Measurements from ENCODE around the gene TEX2. TPM values are rescaled to one million over a fixed set of nuclear protein-coding genes. Genes with fewer than 3 reads are reported as not detected.
A peak's percentile ranks its signal among the peaks of the same experiment; 100 is the strongest.

The TEX2 gene
- total and polyA plus RNA-seq, 5 donors from 2014 or later, result 6.0 to 9.3 (median 6.1) TPM

GRCh38 chr17:64115822-64116534, 147.1 kb downstream of the TEX2 start:
- no peak overlapping the region for H3K27ac ChIP-seq (ENCODE audit: insufficient read depth, low read length, poor library complexity, severe bottlenecking)
- H3K36me3 Mint-ChIP-seq, result peaks cover 21% of the 10 kb centered on the region
- H3K9me3 ChIP-seq (ENCODE audit: control insufficient read depth in 2 of 2, low read length in 2 of 2), result no peaks in the 10 kb centered on the region
- H3K9me3 Mint-ChIP-seq, result no peaks in the 10 kb centered on the region
- H3K27me3 ChIP-seq (ENCODE audit: control insufficient read depth, insufficient read depth, low read length), result no peaks in the 10 kb centered on the region
- peak overlapping the region in 1 of 3 donors; percentile 83 for H3K27ac Mint-ChIP-seq
- peak overlapping the region; percentile 52 for H3K4me3 ChIP-seq (ENCODE audit: low read depth, low read length)
- no peaks in the 10 kb centered on the region for H3K27me3 Mint-ChIP-seq
- no peaks in the 10 kb centered on the region for H3K36me3 ChIP-seq (ENCODE audit: control insufficient read depth, insufficient read depth, low read length)
- no peak for ATAC-seq (ENCODE audit: low read depth in 2 of 2)
- H3K4me1 Mint-ChIP-seq, result peaks cover 27 to 58% (median 43%) of the 10 kb centered on the region in 4 donors
- DNase-seq, result peak in 1 of 3 donors; percentile 44
- H3K4me3 Mint-ChIP-seq, result peak overlapping the region in 2 of 4 donors; percentile 24 to 36
- peaks cover 23% of the 10 kb centered on the region for H3K4me1 ChIP-seq (ENCODE audit: control insufficient read depth, insufficient read depth, low read length, poor library complexity, severe bottlenecking)

- Mint-ChIP-seq H3K9me3 (no peaks in the 10 kb centered on the region), H3K4me1 (peaks cover 19 to 57% (median 42%) of the 10 kb centered on the region in 4 donors), H3K36me3 (peaks cover 21% of the 10 kb centered on the region), H3K27me3 (no peaks in the 10 kb centered on the region), H3K4me3 (peak overlapping the region in 1 of 4 donors; percentile 8), H3K27ac (peak overlapping the region in 2 of 3 donors; percentile 11 to 20)
- Histone ChIP-seq H3K27ac (ENCODE audit: insufficient read depth, low read length, poor library complexity, severe bottlenecking) (no peak overlapping the region), H3K9me3 (ENCODE audit: control insufficient read depth in 2 of 2, low read length in 2 of 2) (no peaks in the 10 kb centered on the region), H3K27me3 (ENCODE audit: control insufficient read depth, insufficient read depth, low read length) (no peaks in the 10 kb centered on the region), H3K36me3 (ENCODE audit: control insufficient read depth, insufficient read depth, low read length) (no peaks in the 10 kb centered on the region), H3K4me3 (ENCODE audit: low read depth, low read length) (no peak overlapping the region), H3K4me1 (ENCODE audit: control insufficient read depth, insufficient read depth, low read length, poor library complexity, severe bottlenecking) (peaks cover 20% of the 10 kb centered on the region)
- DNase-seq (no peak), ATAC-seq (ENCODE audit: low read depth in 2 of 2) (no peak)
Observed at GRCh38 chr17:64115043-64115698, 147.9 kb downstream of the TEX2 start.

GRCh38 chr17:64113006-64113405, 150.1 kb downstream of the TEX2 start:
- H3K4me3 Mint-ChIP-seq, result no peak overlapping the region
- ATAC-seq (ENCODE audit: low read depth in 2 of 2), result no peak
- H3K27ac Mint-ChIP-seq, result peak overlapping the region in 2 of 3 donors; percentile 59 to 64

GRCh38 chr17:64111831-64112230, 151.2 kb downstream of the TEX2 start:
- H3K9me3 ChIP-seq (ENCODE audit: control insufficient read depth in 2 of 2, low read length in 2 of 2), result no peaks in the 10 kb centered on the region
- no peaks in the 10 kb centered on the region for H3K27me3 ChIP-seq (ENCODE audit: control insufficient read depth, insufficient read depth, low read length)
- H3K36me3 Mint-ChIP-seq, result peaks cover 21% of the 10 kb centered on the region
- H3K4me3 Mint-ChIP-seq, result no peak overlapping the region
- H3K4me1 Mint-ChIP-seq, result peaks cover 24 to 64% (median 47%) of the 10 kb centered on the region in 4 donors
- H3K36me3 ChIP-seq (ENCODE audit: control insufficient read depth, insufficient read depth, low read length), result no peaks in the 10 kb centered on the region
- no peaks in the 10 kb centered on the region for H3K27me3 Mint-ChIP-seq
- H3K27ac ChIP-seq (ENCODE audit: insufficient read depth, low read length, poor library complexity, severe bottlenecking), result no peak overlapping the region
- no peak for DNase-seq
- H3K27ac Mint-ChIP-seq, result no peak overlapping the region
- no peaks in the 10 kb centered on the region for H3K9me3 Mint-ChIP-seq
- no peak for ATAC-seq (ENCODE audit: low read depth in 2 of 2)
- no peak overlapping the region for H3K4me3 ChIP-seq (ENCODE audit: low read depth, low read length)
- peaks cover 27% of the 10 kb centered on the region for H3K4me1 ChIP-seq (ENCODE audit: control insufficient read depth, insufficient read depth, low read length, poor library complexity, severe bottlenecking)

More at GRCh38 chr17:64113006-64113405, 150.1 kb downstream of the TEX2 start:
- peaks cover 25% of the 10 kb centered on the region for H3K36me3 Mint-ChIP-seq
- no peak for DNase-seq
- H3K4me1 ChIP-seq (ENCODE audit: control insufficient read depth, insufficient read depth, low read length, poor library complexity, severe bottlenecking), result peaks cover 17% of the 10 kb centered on the region
- no peak overlapping the region for H3K4me3 ChIP-seq (ENCODE audit: low read depth, low read length)
- H3K4me1 Mint-ChIP-seq, result peaks cover 28 to 62% (median 43%) of the 10 kb centered on the region in 4 donors
- H3K27ac ChIP-seq (ENCODE audit: insufficient read depth, low read length, poor library complexity, severe bottlenecking), result no peak overlapping the region
- H3K36me3 ChIP-seq (ENCODE audit: control insufficient read depth, insufficient read depth, low read length), result no peaks in the 10 kb centered on the region
- H3K9me3 ChIP-seq (ENCODE audit: control insufficient read depth in 2 of 2, low read length in 2 of 2), result no peaks in the 10 kb centered on the region
- H3K27me3 Mint-ChIP-seq, result no peaks in the 10 kb centered on the region
- no peaks in the 10 kb centered on the region for H3K27me3 ChIP-seq (ENCODE audit: control insufficient read depth, insufficient read depth, low read length)
- H3K9me3 Mint-ChIP-seq, result no peaks in the 10 kb centered on the region

GRCh38 chr17:64110379-64111152, 152.5 kb downstream of the TEX2 start:
- no peak overlapping the region for H3K4me3 ChIP-seq (ENCODE audit: low read depth, low read length)
- H3K36me3 Mint-ChIP-seq, result peaks cover 16% of the 10 kb centered on the region
- peaks cover 27% of the 10 kb centered on the region for H3K4me1 ChIP-seq (ENCODE audit: control insufficient read depth, insufficient read depth, low read length, poor library complexity, severe bottlenecking)
- DNase-seq (no peak), ATAC-seq (ENCODE audit: low read depth in 2 of 2) (no peak)
- no peak overlapping the region for H3K27ac ChIP-seq (ENCODE audit: insufficient read depth, low read length, poor library complexity, severe bottlenecking)
- peaks cover 28 to 69% (median 49%) of the 10 kb centered on the region in 4 donors for H3K4me1 Mint-ChIP-seq
- H3K36me3 ChIP-seq (ENCODE audit: control insufficient read depth, insufficient read depth, low read length), result no peaks in the 10 kb centered on the region
- H3K27ac Mint-ChIP-seq, result peak overlapping the region; percentile 63 to 95 (median 73)
- H3K4me3 Mint-ChIP-seq, result no peak overlapping the region
- no peaks in the 10 kb centered on the region for H3K27me3 Mint-ChIP-seq
- no peaks in the 10 kb centered on the region for H3K27me3 ChIP-seq (ENCODE audit: control insufficient read depth, insufficient read depth, low read length)
- H3K9me3 ChIP-seq (ENCODE audit: control insufficient read depth in 2 of 2, low read length in 2 of 2), result no peaks in the 10 kb centered on the region
- H3K9me3 Mint-ChIP-seq, result no peaks in the 10 kb centered on the region

GRCh38 chr17:64109400-64109799, 153.7 kb downstream of the TEX2 start:
- H3K27ac ChIP-seq (ENCODE audit: insufficient read depth, low read length, poor library complexity, severe bottlenecking), result no peak overlapping the region
- H3K4me1 ChIP-seq (ENCODE audit: control insufficient read depth, insufficient read depth, low read length, poor library complexity, severe bottlenecking), result peaks cover 34% of the 10 kb centered on the region
- Mint-ChIP-seq H3K4me1 (peaks cover 27 to 67% (median 44%) of the 10 kb centered on the region in 4 donors), H3K4me3 (peak overlapping the region in 1 of 4 donors; percentile 3), H3K27me3 (no peaks in the 10 kb centered on the region), H3K9me3 (no peaks in the 10 kb centered on the region), H3K27ac (peak overlapping the region; percentile 65 to 73 (median 72)), H3K36me3 (peaks cover 16% of the 10 kb centered on the region)
- H3K4me3 ChIP-seq (ENCODE audit: low read depth, low read length), result no peak overlapping the region
- no peaks in the 10 kb centered on the region for H3K36me3 ChIP-seq (ENCODE audit: control insufficient read depth, insufficient read depth, low read length)
- no peaks in the 10 kb centered on the region for H3K27me3 ChIP-seq (ENCODE audit: control insufficient read depth, insufficient read depth, low read length)
- no peak for ATAC-seq (ENCODE audit: low read depth in 2 of 2)
- DNase-seq, result no peak
- no peaks in the 10 kb centered on the region for H3K9me3 ChIP-seq (ENCODE audit: control insufficient read depth in 2 of 2, low read length in 2 of 2)

GRCh38 chr17:64107500-64108236, 155.4 kb downstream of the TEX2 start:
- H3K27ac Mint-ChIP-seq, result peak overlapping the region; percentile 66 to 99 (median 73)
- H3K4me3 Mint-ChIP-seq, result peak overlapping the region in 3 of 4 donors; percentile 2 to 34 (median 28)
- peaks cover 42% of the 10 kb centered on the region for H3K4me1 ChIP-seq (ENCODE audit: control insufficient read depth, insufficient read depth, low read length, poor library complexity, severe bottlenecking)

More at GRCh38 chr17:64107500-64108236, 155.4 kb downstream of the TEX2 start:
- Histone ChIP-seq H3K36me3 (ENCODE audit: control insufficient read depth, insufficient read depth, low read length) (no peaks in the 10 kb centered on the region), H3K4me3 (ENCODE audit: low read depth, low read length) (no peak overlapping the region), H3K9me3 (ENCODE audit: control insufficient read depth in 2 of 2, low read length in 2 of 2) (no peaks in the 10 kb centered on the region), H3K27me3 (ENCODE audit: control insufficient read depth, insufficient read depth, low read length) (no peaks in the 10 kb centered on the region), H3K27ac (ENCODE audit: insufficient read depth, low read length, poor library complexity, severe bottlenecking) (no peak overlapping the region)
- Mint-ChIP-seq H3K27me3 (no peaks in the 10 kb centered on the region), H3K4me1 (peaks cover 29 to 76% (median 41%) of the 10 kb centered on the region in 4 donors), H3K9me3 (no peaks in the 10 kb centered on the region), H3K36me3 (peaks cover 12% of the 10 kb centered on the region)
- DNase-seq, result no peak
- ATAC-seq (ENCODE audit: low read depth in 2 of 2), result no peak

Measured in CD4-positive, CD25-positive, alpha-beta regulatory T cell (primary cell).